ENCODE measurements around the gene GTPBP8. TPM values are rescaled to one million over a fixed set of nuclear protein-coding genes. Genes with fewer than 3 reads are reported as not detected.

GTPBP8 gene
- total RNA-seq (28.3 TPM), polyA plus RNA-seq (13.2 TPM)
- long read RNA-seq, donor 1, partial matches to known transcripts: 0 of 1 reads
- long read RNA-seq, donor 1, other reads (novel, unspliced or antisense): 0 of 1 reads
- long read RNA-seq, donor 2, transcript GTPBP8-202 (5 exons, 1,787 nt): minor isoform, 7 of 71 reads
- long read RNA-seq, donor 2, transcript GTPBP8-207 (5 exons, 715 nt): minor isoform, 5 of 71 reads
- long read RNA-seq, donor 2, transcript GTPBP8-203 (6 exons, 1,360 nt): major isoform, 17 of 71 reads
- long read RNA-seq, donor 2, partial matches to known transcripts: 24 of 71 reads
- long read RNA-seq, donor 2, other reads (novel, unspliced or antisense): 18 of 71 reads
- long read RNA-seq, donor 3, transcript GTPBP8-203 (6 exons, 1,360 nt): major isoform, 11 of 15 reads
- long read RNA-seq, donor 3, partial matches to known transcripts: 0 of 15 reads
- long read RNA-seq, donor 3, other reads (novel, unspliced or antisense): 0 of 15 reads
- long read RNA-seq, donor 4, partial matches to known transcripts: 0 of 4 reads
- long read RNA-seq, donor 4, other reads (novel, unspliced or antisense): 0 of 4 reads
- long read RNA-seq, donor 5, transcript GTPBP8-203 (6 exons, 1,360 nt): major isoform, 14 of 22 reads
- long read RNA-seq, donor 5, partial matches to known transcripts: 0 of 22 reads
- long read RNA-seq, donor 5, other reads (novel, unspliced or antisense): 0 of 22 reads
- long read RNA-seq, donor 6, transcript GTPBP8-203 (6 exons, 1,360 nt): major isoform, 13 of 19 reads
- long read RNA-seq, donor 6, partial matches to known transcripts: 0 of 19 reads
- long read RNA-seq, donor 6, other reads (novel, unspliced or antisense): 0 of 19 reads
- long read RNA-seq, donor 7, transcript GTPBP8-203 (6 exons, 1,360 nt): major isoform, 6 of 29 reads
- long read RNA-seq, donor 7, partial matches to known transcripts: 8 of 29 reads
- long read RNA-seq, donor 7, other reads (novel, unspliced or antisense): 5 of 29 reads
- long read RNA-seq, donor 8, partial matches to known transcripts: 0 of 3 reads
- long read RNA-seq, donor 8, other reads (novel, unspliced or antisense): 0 of 3 reads
- long read RNA-seq, donor 9, transcript GTPBP8-203 (6 exons, 1,360 nt): major isoform, 7 of 8 reads
- long read RNA-seq, donor 9, partial matches to known transcripts: 0 of 8 reads
- long read RNA-seq, donor 9, other reads (novel, unspliced or antisense): 0 of 8 reads
- long read RNA-seq, donor 10, transcript GTPBP8-203 (6 exons, 1,360 nt): major isoform, 13 of 18 reads
- long read RNA-seq, donor 10, partial matches to known transcripts: 0 of 18 reads
- long read RNA-seq, donor 10, other reads (novel, unspliced or antisense): 0 of 18 reads

DNA sequence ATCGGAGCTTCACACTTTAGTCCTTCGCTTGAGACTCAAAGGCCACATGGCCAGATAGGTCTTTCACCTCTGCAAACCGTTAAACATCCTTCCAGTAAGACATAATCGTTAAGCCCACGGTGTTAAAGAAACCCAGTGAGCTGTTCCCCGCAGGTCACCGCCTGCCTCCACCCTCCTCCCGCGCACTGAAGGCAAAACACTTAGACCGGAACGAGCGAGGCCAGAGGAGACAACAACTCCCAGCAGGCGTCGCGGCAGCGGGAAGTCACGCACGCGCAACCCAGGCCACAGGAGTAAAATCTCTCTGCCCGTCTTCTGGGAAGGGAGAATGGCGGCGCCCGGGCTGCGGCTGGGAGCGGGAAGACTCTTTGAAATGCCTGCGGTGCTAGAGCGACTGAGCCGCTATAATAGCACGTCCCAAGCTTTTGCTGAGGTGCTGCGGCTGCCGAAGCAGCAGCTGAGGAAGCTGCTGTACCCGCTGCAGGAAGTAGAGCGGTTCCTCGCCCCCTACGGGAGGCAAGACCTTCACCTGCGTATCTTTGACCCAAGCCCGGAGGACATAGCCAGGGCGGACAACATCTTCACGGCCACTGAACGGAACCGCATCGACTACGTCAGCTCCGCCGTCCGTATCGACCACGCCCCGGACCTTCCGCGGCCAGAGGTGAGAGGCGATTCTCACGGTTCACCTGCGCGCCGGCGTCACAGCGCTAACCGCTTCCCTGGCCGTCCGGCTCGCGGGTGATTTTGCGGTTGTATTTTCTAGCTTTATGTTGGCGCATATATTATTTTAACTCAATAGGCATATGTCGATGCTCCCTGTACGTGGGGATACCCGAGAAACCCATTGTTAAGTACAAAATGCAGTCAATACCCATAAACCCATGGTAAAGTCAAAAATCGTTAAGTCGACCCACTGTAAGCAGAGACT is at the start of gene GTPBP8:
Gene GTPBP8, plus strand, starts transcription at position 313 of the 931 bp plus-strand sequence. Its CDS starts 16 bp downstream, at position 329.
- Histone ChIP-seq H3K27ac (ENCODE audit: low read depth in 1 of 2, low read length in 1 of 2) (peak within 1 kb of the TSS; percentile 93 to 97), H3K27me3 (ENCODE audit: control insufficient read depth in 2 of 2, insufficient read depth in 1 of 2, low read length in 1 of 2) (no peaks in the 10 kb centered on the region), H3K36me3 (ENCODE audit: control insufficient read depth in 2 of 2, insufficient read depth in 2 of 2, low read length in 1 of 2) (no peaks in the 10 kb centered on the region), H3K4me1 (ENCODE audit: control insufficient read depth in 2 of 2, insufficient read depth in 2 of 2, low read length in 2 of 2) (peaks cover 6 to 10% of the 10 kb centered on the region in 2 donors), H3K4me3 (ENCODE audit: low read length in 2 of 2) (peak within 1 kb of the TSS; percentile 74 to 94), H3K9me3 (ENCODE audit: control insufficient read depth in 2 of 2, insufficient read depth in 1 of 2, low read length in 1 of 2) (no peaks in the 10 kb centered on the region)
- 2% methylated on average over 70 of the region's 70 CpGs for WGBS
- DNase-seq (ENCODE audit: low read depth in 6 of 9, low spot score in 9 of 9): peak; percentile 65 to 92 (median 79)

DNA sequence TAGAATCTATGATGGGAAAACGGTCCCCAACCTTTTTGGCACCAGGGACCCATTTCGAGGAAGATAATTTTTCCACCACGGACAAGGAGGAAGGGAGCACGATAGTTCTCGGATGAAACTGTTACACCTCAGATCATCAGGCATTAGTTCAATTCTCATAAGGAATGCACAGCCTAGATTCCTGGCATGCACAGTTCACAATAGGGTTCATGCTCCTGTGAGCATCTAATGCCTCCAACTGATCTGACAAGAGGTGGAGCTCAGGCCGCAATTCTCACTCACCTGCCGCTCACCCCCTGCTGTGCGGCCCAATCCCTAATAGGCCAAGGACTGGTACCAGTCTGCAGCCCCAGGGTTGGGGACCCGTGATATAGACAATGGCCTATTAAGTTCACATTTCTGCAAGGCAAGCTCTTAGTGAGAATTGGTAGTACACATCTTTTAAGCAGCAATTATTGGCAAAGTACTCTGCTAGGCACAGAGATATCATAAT is 42.4 kb upstream of the GTPBP8 start:
- Histone ChIP-seq H3K9me3 (ENCODE audit: control insufficient read depth in 2 of 2, insufficient read depth in 1 of 2, low read length in 1 of 2) (no peaks in the 10 kb centered on the region), H3K27me3 (ENCODE audit: control insufficient read depth in 2 of 2, insufficient read depth in 1 of 2, low read length in 1 of 2) (no peaks in the 10 kb centered on the region), H3K4me1 (ENCODE audit: control insufficient read depth in 2 of 2, insufficient read depth in 2 of 2, low read length in 2 of 2) (no peaks in the 10 kb centered on the region), H3K27ac (ENCODE audit: low read depth in 1 of 2, low read length in 1 of 2) (no peak overlapping the region), H3K4me3 (ENCODE audit: low read length in 2 of 2) (no peak overlapping the region), H3K36me3 (ENCODE audit: control insufficient read depth in 2 of 2, insufficient read depth in 2 of 2, low read length in 1 of 2) (no peaks in the 10 kb centered on the region)
- no peak for DNase-seq (ENCODE audit: low read depth in 6 of 9, low spot score in 9 of 9)
- 96% methylated on average over 9 of the region's 9 CpGs for WGBS

DNA sequence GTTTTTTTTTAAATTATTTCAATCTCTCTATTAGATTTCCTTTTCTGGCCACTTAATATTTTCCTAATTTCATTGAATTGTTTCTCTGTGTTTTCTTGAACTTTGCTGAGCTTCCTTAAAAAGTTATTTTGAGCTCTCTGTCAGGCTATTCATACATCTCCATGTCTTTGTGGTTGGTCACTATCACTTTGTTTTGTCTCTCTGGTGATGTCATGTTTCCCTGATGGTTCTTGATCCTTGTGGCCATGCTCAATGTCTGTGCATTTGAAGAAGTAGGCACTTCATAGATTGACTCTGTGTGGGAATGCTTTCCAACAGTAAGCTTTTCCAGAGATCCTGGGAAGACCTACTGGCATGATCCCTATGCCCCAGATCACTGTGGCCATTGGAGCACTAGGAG is 34.4 kb upstream of the GTPBP8 start:
- Histone ChIP-seq H3K27me3 (ENCODE audit: control insufficient read depth in 2 of 2, insufficient read depth in 1 of 2, low read length in 1 of 2) (no peaks in the 10 kb centered on the region), H3K36me3 (ENCODE audit: control insufficient read depth in 2 of 2, insufficient read depth in 2 of 2, low read length in 1 of 2) (no peaks in the 10 kb centered on the region), H3K27ac (ENCODE audit: low read depth in 1 of 2, low read length in 1 of 2) (no peak overlapping the region), H3K4me1 (ENCODE audit: control insufficient read depth in 2 of 2, insufficient read depth in 2 of 2, low read length in 2 of 2) (no peaks in the 10 kb centered on the region), H3K9me3 (ENCODE audit: control insufficient read depth in 2 of 2, insufficient read depth in 1 of 2, low read length in 1 of 2) (peaks cover 0 to 4% of the 10 kb centered on the region in 2 donors), H3K4me3 (ENCODE audit: low read length in 2 of 2) (no peak overlapping the region)
- no peak for DNase-seq (ENCODE audit: low read depth in 6 of 9, low spot score in 9 of 9)

DNA sequence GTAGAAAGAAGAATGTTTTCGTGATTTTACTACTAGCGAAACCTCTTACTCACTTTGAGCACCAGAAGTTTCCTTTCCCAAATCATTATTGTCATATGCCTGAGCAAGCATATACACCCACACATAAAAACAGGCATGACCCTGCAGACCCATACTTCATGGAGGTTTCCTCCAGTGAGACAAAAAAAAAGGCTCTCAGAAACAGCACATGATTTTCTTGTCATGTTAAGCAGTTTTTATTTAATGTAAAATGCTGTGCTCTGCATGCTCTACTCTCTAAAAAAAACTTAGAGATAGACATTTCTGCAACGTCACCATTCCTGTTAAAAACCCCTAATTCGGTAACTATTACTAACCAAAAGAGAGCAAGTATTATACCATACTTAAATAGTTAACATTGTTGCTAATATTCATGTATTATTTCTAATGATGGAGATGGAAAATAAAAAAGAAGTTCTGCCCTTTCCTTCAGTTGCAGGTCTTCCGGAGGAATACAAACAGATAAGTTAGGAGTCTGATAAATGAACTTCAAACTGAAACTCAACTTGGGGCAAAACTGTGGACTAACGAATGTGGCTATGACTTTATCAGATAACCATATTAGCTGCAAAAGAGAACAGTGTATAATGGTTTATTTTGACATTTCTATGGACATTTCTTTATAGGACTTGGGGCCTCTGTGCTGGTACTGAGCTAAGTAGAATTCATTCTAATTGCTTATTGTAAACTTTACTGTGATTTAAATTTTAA is 31.8 kb upstream of the GTPBP8 start:
- DNase-seq (ENCODE audit: low read depth in 6 of 9, low spot score in 9 of 9): no peak
- Histone ChIP-seq H3K9me3 (ENCODE audit: control insufficient read depth in 2 of 2, insufficient read depth in 1 of 2, low read length in 1 of 2) (peaks cover 2 to 8% of the 10 kb centered on the region in 2 donors), H3K4me1 (ENCODE audit: control insufficient read depth in 2 of 2, insufficient read depth in 2 of 2, low read length in 2 of 2) (no peaks in the 10 kb centered on the region), H3K27me3 (ENCODE audit: control insufficient read depth in 2 of 2, insufficient read depth in 1 of 2, low read length in 1 of 2) (no peaks in the 10 kb centered on the region), H3K36me3 (ENCODE audit: control insufficient read depth in 2 of 2, insufficient read depth in 2 of 2, low read length in 1 of 2) (no peaks in the 10 kb centered on the region), H3K27ac (ENCODE audit: low read depth in 1 of 2, low read length in 1 of 2) (no peak overlapping the region), H3K4me3 (ENCODE audit: low read length in 2 of 2) (no peak overlapping the region)
- WGBS: 52% methylated on average over 6 of the region's 6 CpGs

DNA sequence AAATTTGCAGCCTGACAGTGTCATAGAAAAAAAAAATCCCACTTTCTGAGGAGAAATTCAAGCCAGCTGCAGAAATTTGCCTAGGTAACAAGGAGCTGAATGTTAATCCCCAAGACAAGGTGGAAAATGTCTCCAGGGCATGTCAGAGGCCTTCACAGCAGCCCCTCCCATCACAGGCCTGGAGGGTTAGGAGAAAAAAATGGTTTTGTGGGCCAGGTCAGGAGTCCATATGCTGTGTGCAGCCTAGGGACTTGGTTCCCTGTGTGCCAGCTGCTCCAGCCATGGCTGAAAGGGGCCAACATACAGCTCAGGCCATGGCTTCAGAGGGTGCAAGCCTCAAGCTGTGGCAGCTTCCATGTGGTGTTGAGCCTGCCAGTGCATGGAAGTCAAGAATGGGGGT is 27.1 kb upstream of the GTPBP8 start:
- Histone ChIP-seq H3K36me3 (ENCODE audit: control insufficient read depth in 2 of 2, insufficient read depth in 2 of 2, low read length in 1 of 2) (no peaks in the 10 kb centered on the region), H3K27ac (ENCODE audit: low read depth in 1 of 2, low read length in 1 of 2) (no peak overlapping the region), H3K27me3 (ENCODE audit: control insufficient read depth in 2 of 2, insufficient read depth in 1 of 2, low read length in 1 of 2) (no peaks in the 10 kb centered on the region), H3K9me3 (ENCODE audit: control insufficient read depth in 2 of 2, insufficient read depth in 1 of 2, low read length in 1 of 2) (peaks cover 2 to 8% of the 10 kb centered on the region in 2 donors), H3K4me3 (ENCODE audit: low read length in 2 of 2) (no peak overlapping the region), H3K4me1 (ENCODE audit: control insufficient read depth in 2 of 2, insufficient read depth in 2 of 2, low read length in 2 of 2) (no peaks in the 10 kb centered on the region)
- DNase-seq (ENCODE audit: low read depth in 6 of 9, low spot score in 9 of 9): no peak

DNA sequence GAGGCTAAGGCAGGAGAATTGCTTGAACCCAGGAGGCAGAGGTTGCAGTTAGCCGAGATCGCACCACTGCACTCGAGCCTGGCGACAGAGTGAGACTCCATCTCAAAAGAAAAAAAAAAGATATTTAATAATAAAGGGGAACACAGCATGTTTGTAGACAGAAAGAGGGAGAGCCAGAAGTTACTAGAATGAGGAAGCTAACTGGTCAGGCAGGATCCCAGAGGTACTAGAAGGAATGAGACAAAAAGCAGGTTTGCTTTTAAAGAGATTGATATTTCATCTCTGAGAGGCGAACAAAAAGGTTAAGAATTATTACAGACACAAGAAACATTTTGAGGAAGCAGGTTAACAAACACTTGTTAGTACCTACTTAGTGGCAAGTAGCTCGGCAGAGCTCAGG is 25.1 kb upstream of the GTPBP8 start:
- no peaks in the 10 kb centered on the region for H3K27me3 ChIP-seq (ENCODE audit: control insufficient read depth in 2 of 2, insufficient read depth in 1 of 2, low read length in 1 of 2)
- no peak for DNase-seq (ENCODE audit: low read depth in 6 of 9, low spot score in 9 of 9)
- no peaks in the 10 kb centered on the region for H3K4me1 ChIP-seq (ENCODE audit: control insufficient read depth in 2 of 2, insufficient read depth in 2 of 2, low read length in 2 of 2)
- H3K27ac ChIP-seq (ENCODE audit: low read depth in 1 of 2, low read length in 1 of 2): no peak overlapping the region
- no peak overlapping the region for H3K4me3 ChIP-seq (ENCODE audit: low read length in 2 of 2)
- WGBS: 97% methylated on average over 6 of the region's 6 CpGs
- H3K36me3 ChIP-seq (ENCODE audit: control insufficient read depth in 2 of 2, insufficient read depth in 2 of 2, low read length in 1 of 2): no peaks in the 10 kb centered on the region
- peaks cover 2 to 8% of the 10 kb centered on the region in 2 donors for H3K9me3 ChIP-seq (ENCODE audit: control insufficient read depth in 2 of 2, insufficient read depth in 1 of 2, low read length in 1 of 2)

DNA sequence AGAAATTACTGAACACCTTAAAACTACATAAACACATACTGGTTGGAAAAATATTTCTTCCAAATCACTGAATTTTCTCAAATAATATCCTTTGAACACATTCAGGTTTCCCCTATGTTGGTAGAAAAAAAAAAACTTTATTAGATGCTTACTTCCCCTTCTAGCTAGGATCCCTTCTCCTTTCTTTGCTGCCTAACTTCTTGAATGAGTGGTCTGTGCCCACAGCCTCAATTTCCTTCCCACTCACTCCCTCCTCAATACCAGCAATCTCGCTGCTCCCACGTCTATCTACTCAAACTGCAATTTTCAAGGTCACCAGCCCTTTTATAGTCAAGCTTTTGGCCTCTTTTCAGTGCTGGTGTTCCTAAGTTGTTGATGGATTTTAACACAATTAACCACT is 24.2 kb upstream of the GTPBP8 start:
- H3K27ac ChIP-seq (ENCODE audit: low read depth in 1 of 2, low read length in 1 of 2): no peak overlapping the region
- no peaks in the 10 kb centered on the region for H3K4me1 ChIP-seq (ENCODE audit: control insufficient read depth in 2 of 2, insufficient read depth in 2 of 2, low read length in 2 of 2)
- WGBS: 51% methylated on average over 2 of the region's 2 CpGs
- H3K27me3 ChIP-seq (ENCODE audit: control insufficient read depth in 2 of 2, insufficient read depth in 1 of 2, low read length in 1 of 2): no peaks in the 10 kb centered on the region
- H3K36me3 ChIP-seq (ENCODE audit: control insufficient read depth in 2 of 2, insufficient read depth in 2 of 2, low read length in 1 of 2): no peaks in the 10 kb centered on the region
- no peak overlapping the region for H3K4me3 ChIP-seq (ENCODE audit: low read length in 2 of 2)
- DNase-seq (ENCODE audit: low read depth in 6 of 9, low spot score in 9 of 9): no peak
- peaks cover 2 to 8% of the 10 kb centered on the region in 2 donors for H3K9me3 ChIP-seq (ENCODE audit: control insufficient read depth in 2 of 2, insufficient read depth in 1 of 2, low read length in 1 of 2)

Data from thymus (tissue), 14 donors.